Ishikawa (cell line): Measurements from ENCODE around the gene CD84.

Experiments
- CEBPB ChIP-seq: IDR thresholded peaks from 2 replicates; pipeline ENCODE4 v1.6.1; 2012
- CREB1 ChIP-seq: IDR thresholded peaks from 2 replicates; pipeline ENCODE4 v1.6.1; 2012; ENCODE audit warnings: low read depth
- EGR1 ChIP-seq: IDR thresholded peaks from 2 replicates; pipeline ENCODE4 v1.6.1; 2012
- EP300 ChIP-seq: IDR thresholded peaks from 2 replicates; pipeline ENCODE4 v1.6.1; 2012; ENCODE audit warnings: borderline replicate concordance
- FOXM1 ChIP-seq: IDR thresholded peaks from 2 replicates; pipeline ENCODE4 v1.6.1; 2012; ENCODE audit warnings: low read depth, borderline replicate concordance
- MAX ChIP-seq: IDR thresholded peaks from 2 replicates; pipeline ENCODE4 v1.6.1; 2012
- RAD21 ChIP-seq: IDR thresholded peaks from 2 replicates; pipeline ENCODE4 v1.6.1; 2012; ENCODE audit warnings: low read depth
- REST ChIP-seq: IDR thresholded peaks from 2 replicates; pipeline ENCODE4 v1.6.1; 2012; ENCODE audit warnings: low read depth, mild to moderate bottlenecking
- TAF1 ChIP-seq: IDR thresholded peaks from 2 replicates; pipeline ENCODE4 v1.6.1; 2012; ENCODE audit warnings: low read depth, mild to moderate bottlenecking
- YY1 ChIP-seq: IDR thresholded peaks from 2 replicates; pipeline ENCODE4 v1.6.1; 2012; ENCODE audit warnings: low read depth
- ZBTB7A ChIP-seq: IDR thresholded peaks from 2 replicates; pipeline ENCODE4 v1.6.1; 2012; ENCODE audit warnings: low read depth

GRCh38 chr1:160504651-160505050, 74.6 kb downstream of the CD84 start:
- no peak for TF ChIP-seq FOXM1
- TF ChIP-seq YY1: no peak
- no peak for TF ChIP-seq MAX
- TF ChIP-seq CREB1: no peak
- no peak for TF ChIP-seq CEBPB
- no peak for TF ChIP-seq RAD21
- TF ChIP-seq EP300: no peak
- TF ChIP-seq EGR1: no peak
- no peak for TF ChIP-seq REST
- TF ChIP-seq TAF1: no peak
- TF ChIP-seq ZBTB7A: no peak
